GM23338 (cell line): ENCODE data around the gene MTHFD1L.

Experiments used
- CTCF ChIP-seq, 2 experiments: fragments of 200-600 bp in 1 of 2; sonication (generic) in 1 of 2; conservative IDR thresholded peaks; 2 replicates each; pipeline versions ENCODE4 v1.5.1 to v1.6.1; 2016 to 2017; ENCODE audit warnings: antibody characterized with exemption in 2 of 2, low read depth in 2 of 2, mild to moderate bottlenecking in 2 of 2, moderate library complexity in 1 of 2
- EZH2phosphoT487 ChIP-seq: fragments of 200-600 bp; sonication (generic); IDR thresholded peaks from one replicate; pipeline ENCODE4 v1.8.1; 2018; ENCODE audit warnings: antibody characterized with exemption; ENCODE audit not compliant: unreplicated experiment

- TF ChIP-seq CTCF (conservative IDR thresholded peaks at IDR 0.05; ENCODE audit: low read depth in 2 of 2) (no peak), EZH2phosphoT487 (no peak)
Measured at GRCh38 chr6:150899231-150899630, 33.7 kb downstream of the MTHFD1L start.
